ENCODE data around the gene MREG.
"Not testable (repeated sequence)": the region's sequence is repeated elsewhere in the genome, so short reads cannot be mapped to it uniquely, and the experiment has no call there.

MREG gene

GRCh38 chr2:215930505-215931253, 82.7 kb downstream of the MREG start:
- in situ Hi-C loops (cut with HindIII; ENCODE audit: low pct_ligation_motif_present, low sequenced_read_pairs), result no loop called here
- Histone ChIP-seq H3K4me3 (ENCODE audit: low read depth, low read length) (no peak overlapping the region), H3K36me3 (replicated peaks) (no peaks in the 10 kb centered on the region), H3K27me3 (replicated peaks) (no peaks in the 10 kb centered on the region), H3K27ac (peak overlapping the region; percentile 71)
- no peak for TF ChIP-seq CTCF (IDR thresholded peaks at IDR 0.05; ENCODE audit: low read depth, low read length, missing control alignments)
- no peak for DNase-seq

GRCh38 chr2:215929602-215930335, 83.6 kb downstream of the MREG start:
- in situ Hi-C loops (cut with HindIII; ENCODE audit: low pct_ligation_motif_present, low sequenced_read_pairs), result no loop called here
- H3K36me3 ChIP-seq (replicated peaks), result no peaks in the 10 kb centered on the region
- no peaks in the 10 kb centered on the region for H3K27me3 ChIP-seq (replicated peaks)
- H3K27ac ChIP-seq, result peak overlapping the region; percentile 71
- DNase-seq, result peak; percentile 24
- no peak overlapping the region for H3K4me3 ChIP-seq (ENCODE audit: low read depth, low read length)
- TF ChIP-seq CTCF (IDR thresholded peaks at IDR 0.05; ENCODE audit: low read depth, low read length, missing control alignments), result no peak

DNA sequence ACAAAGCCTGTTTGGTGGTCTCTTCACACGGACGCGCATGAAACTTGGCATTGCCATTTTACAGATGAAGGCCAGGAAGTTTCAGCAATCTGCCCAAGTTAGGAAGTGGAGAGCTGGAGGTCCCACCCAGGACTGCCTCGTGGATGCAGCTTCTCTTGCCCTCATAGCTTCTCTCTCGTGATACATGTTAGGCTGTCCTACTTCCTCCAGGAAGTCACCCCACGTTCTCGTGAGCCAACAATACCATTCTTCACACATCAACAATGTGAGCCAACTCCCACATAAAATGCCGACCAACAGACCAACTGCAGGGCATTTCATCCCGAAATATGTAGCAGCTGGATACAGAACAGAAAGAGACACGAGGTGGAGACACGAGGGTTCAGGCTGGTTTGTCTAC, 85.3 kb downstream of the MREG start:
- in situ Hi-C loops (cut with HindIII; ENCODE audit: low pct_ligation_motif_present, low sequenced_read_pairs), result no loop called here
- no peaks in the 10 kb centered on the region for H3K27me3 ChIP-seq (replicated peaks)
- no peak overlapping the region for H3K27ac ChIP-seq
- H3K4me3 ChIP-seq (ENCODE audit: low read depth, low read length), result no peak overlapping the region
- no peak for DNase-seq
- H3K36me3 ChIP-seq (replicated peaks), result no peaks in the 10 kb centered on the region
- no peak for TF ChIP-seq CTCF (IDR thresholded peaks at IDR 0.05; ENCODE audit: low read depth, low read length, missing control alignments)

- H3K27ac ChIP-seq; in situ Hi-C loops (cut with HindIII; ENCODE audit: low pct_ligation_motif_present, low sequenced_read_pairs); H3K27me3 ChIP-seq (replicated peaks); H3K4me3 ChIP-seq (ENCODE audit: low read depth, low read length); DNase-seq; H3K36me3 ChIP-seq (replicated peaks): not testable (repeated sequence)
Observed at GRCh38 chr2:215926992-215927391, 86.4 kb downstream of the MREG start.

DNA sequence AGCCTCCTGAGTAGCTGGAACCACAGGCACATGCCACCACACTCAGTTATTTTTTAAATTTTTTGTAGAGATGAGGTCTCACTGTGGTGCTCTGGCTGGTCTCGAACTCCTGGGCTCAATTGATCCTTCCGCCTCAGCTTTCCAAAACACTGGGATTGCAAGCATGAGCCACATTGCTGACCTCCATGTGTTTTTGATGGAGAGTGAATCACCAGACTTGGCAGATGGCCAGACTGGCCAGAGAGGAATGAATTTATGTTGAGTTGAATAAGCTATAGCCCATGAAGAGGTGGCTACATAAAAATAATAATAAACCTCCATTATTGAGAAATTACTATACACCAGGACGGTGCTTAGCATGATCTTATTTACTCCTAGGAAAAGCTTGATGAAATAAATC, 91.5 kb downstream of the MREG start:
- DNase-seq, result peak; percentile 97
- no peaks in the 10 kb centered on the region for H3K27me3 ChIP-seq (replicated peaks)
- TF ChIP-seq CTCF (IDR thresholded peaks at IDR 0.05; ENCODE audit: low read depth, low read length, missing control alignments), result no peak
- H3K27ac ChIP-seq, result no peak overlapping the region
- no peaks in the 10 kb centered on the region for H3K36me3 ChIP-seq (replicated peaks)
- in situ Hi-C loops (cut with HindIII; ENCODE audit: low pct_ligation_motif_present, low sequenced_read_pairs), result loop anchor here (25.0 kb wide), 2 partner anchors 135 to 485 kb away; partner anchors contain the start of gene FN1
- no peak overlapping the region for H3K4me3 ChIP-seq (ENCODE audit: low read depth, low read length)
